GM10266 (cell line): ENCODE measurements around the gene MAB21L2.

Experiments used
- DNase-seq: peaks from one replicate; pipeline ENCODE4 v3.0.0; 2012; ENCODE audit errors: extremely low spot score
- CTCF ChIP-seq: IDR thresholded peaks from 2 replicates; pipeline ENCODE4 v1.5.1; 2012; ENCODE audit warnings: mild to moderate bottlenecking, low read depth; ENCODE audit not compliant: control insufficient read depth, insufficient read depth; ENCODE audit errors: missing control alignments

The MAB21L2 gene

GRCh38 chr4:150569384-150569987 lies 12.5 kb upstream of the MAB21L2 start:
- TF ChIP-seq CTCF, result no peak
- DNase-seq, result no peak

GRCh38 chr4:150569998-150570535 lies 11.9 kb upstream of the MAB21L2 start:
- DNase-seq, result no peak
- TF ChIP-seq CTCF, result no peak

GRCh38 chr4:150570862-150571261 lies 11.1 kb upstream of the MAB21L2 start:
- no peak for DNase-seq

GRCh38 chr4:150572704-150573504 lies 9.0 kb upstream of the MAB21L2 start:
- TF ChIP-seq CTCF, result no peak

More at GRCh38 chr4:150570862-150571261, 11.1 kb upstream of the MAB21L2 start:
- no peak for TF ChIP-seq CTCF

GRCh38 chr4:150573534-150573933 lies 8.4 kb upstream of the MAB21L2 start:
- no peak for DNase-seq

More at GRCh38 chr4:150572704-150573504, 9.0 kb upstream of the MAB21L2 start:
- no peak for DNase-seq

GRCh38 chr4:150574678-150575077 lies 7.3 kb upstream of the MAB21L2 start:
- no peak for DNase-seq
- TF ChIP-seq CTCF, result no peak

More at GRCh38 chr4:150573534-150573933, 8.4 kb upstream of the MAB21L2 start:
- TF ChIP-seq CTCF, result no peak

- DNase-seq, result no peak
Measured at GRCh38 chr4:150577796-150578195, 4.2 kb upstream of the MAB21L2 start.

More at GRCh38 chr4:150577796-150578195, 4.2 kb upstream of the MAB21L2 start:
- no peak for TF ChIP-seq CTCF
